Neural cell (in vitro differentiated cells): ENCODE measurements around the gene CAMK2D. TPM values are rescaled to one million over a fixed set of nuclear protein-coding genes. Genes with fewer than 3 reads are reported as not detected.

Experiments used
- H2AFZ ChIP-seq: fragments of 200-600, 300-800 bp; sonication (generic), shearing (Covaris generic); 2 replicates; pipeline ENCODE4 v1.6.0; 2014; ENCODE audit warnings: low read depth, mild to moderate bottlenecking, antibody characterized with exemption, low read length, moderate library complexity
- H3F3A ChIP-seq: fragments of 200-600 bp; shearing (Covaris generic); 2 replicates; pipeline ENCODE4 v1.6.1; 2016; ENCODE audit warnings: mild to moderate bottlenecking, moderate library complexity, mixed read lengths, antibody characterized with exemption, low read length; ENCODE audit not compliant: insufficient read depth, poor library complexity, severe bottlenecking
- H3K27ac ChIP-seq: fragments of 200-600, 300-800 bp; sonication (generic), shearing (Covaris generic); 2 replicates; pipeline ENCODE4 v1.5.1; 2014; ENCODE audit warnings: mild to moderate bottlenecking, low read length, moderate library complexity
- H3K27me3 ChIP-seq: fragments of 300-800, 200-600 bp; sonication (generic), shearing (Covaris generic); 2 replicates; pipeline ENCODE4 v1.6.0; 2014; ENCODE audit warnings: mild to moderate bottlenecking, low read depth, low read length, moderate library complexity; ENCODE audit not compliant: insufficient read depth
- H3K36me3 ChIP-seq: fragments of 300-800, 200-600 bp; sonication (generic), shearing (Covaris generic); 2 replicates; pipeline ENCODE4 v1.5.1; 2014; ENCODE audit warnings: mild to moderate bottlenecking, antibody characterized with exemption, low read length, moderate library complexity; ENCODE audit not compliant: insufficient read depth
- H3K4me2 ChIP-seq: fragments of 300-800, 200-600 bp; sonication (generic), shearing (Covaris generic); 2 replicates; pipeline ENCODE4 v1.6.0; 2014; ENCODE audit warnings: mild to moderate bottlenecking, low read length
- H3K4me3 ChIP-seq: fragments of 300-800, 200-600 bp; sonication (generic), shearing (Covaris generic); 2 replicates; pipeline ENCODE4 v1.5.1; 2014; ENCODE audit warnings: mild to moderate bottlenecking, low read length, moderate library complexity
- H3K79me2 ChIP-seq: fragments of 200-600 bp; shearing (Covaris generic); replicated peaks from 2 replicates; pipeline ENCODE4 v1.6.0; 2014; ENCODE audit warnings: mild to moderate bottlenecking, low read length, moderate library complexity; ENCODE audit not compliant: insufficient read depth
- H3K9ac ChIP-seq: fragments of 300-800, 200-600 bp; sonication (generic), shearing (Covaris generic); 2 replicates; pipeline ENCODE4 v1.6.1; 2016; ENCODE audit warnings: mild to moderate bottlenecking, low read length, mixed read lengths
- H3K9me2 ChIP-seq: fragments of 200-600 bp; shearing (Covaris generic); 2 replicates; pipeline ENCODE4 v1.6.1; 2016; ENCODE audit warnings: mild to moderate bottlenecking, low read length, mixed read lengths; ENCODE audit not compliant: insufficient read depth
- H3K9me3 ChIP-seq: fragments of 200-600, 300-800 bp; sonication (generic), shearing (Covaris generic); 2 replicates; pipeline ENCODE4 v1.6.1; 2016; ENCODE audit warnings: mild to moderate bottlenecking, mixed run types, low read length, moderate library complexity, mixed read lengths
- H4K20me1 ChIP-seq: fragments of 200-600 bp; shearing (Covaris generic); 2 replicates; pipeline ENCODE4 v1.6.1; 2016; ENCODE audit warnings: mild to moderate bottlenecking, mixed run types; ENCODE audit not compliant: insufficient read depth
- EP300 ChIP-seq: fragments of 450-650 bp; conservative IDR thresholded peaks from 2 replicates; pipeline ENCODE4 v1.6.1; 2014; ENCODE audit warnings: antibody characterized with exemption, mild to moderate bottlenecking, moderate library complexity; ENCODE audit not compliant: poor library complexity, severe bottlenecking
- EZH2 ChIP-seq: fragments of 200-600, 300-800 bp; shearing (Covaris generic), sonication (generic); IDR thresholded peaks from 2 replicates; pipeline ENCODE4 v1.6.1; 2014; ENCODE audit warnings: antibody characterized with exemption, low read length, borderline replicate concordance, mild to moderate bottlenecking; ENCODE audit not compliant: insufficient read depth, poor library complexity, severe bottlenecking
- MXI1 ChIP-seq: fragments of 450-650 bp; conservative IDR thresholded peaks from 2 replicates; pipeline ENCODE4 v1.6.1; 2014; ENCODE audit warnings: antibody characterized with exemption, mild to moderate bottlenecking; ENCODE audit not compliant: poor library complexity, severe bottlenecking
- POLR2AphosphoS5 ChIP-seq: IDR thresholded peaks from 2 replicates; pipeline ENCODE4 v1.6.1; 2012
- RAD21 ChIP-seq: fragments of 450-650 bp; conservative IDR thresholded peaks from 2 replicates; pipeline ENCODE4 v1.6.1; 2014; ENCODE audit warnings: antibody characterized with exemption, mild to moderate bottlenecking, moderate library complexity
- SMC3 ChIP-seq: fragments of 450-650 bp; conservative IDR thresholded peaks from 2 replicates; pipeline ENCODE4 v1.6.1; 2014; ENCODE audit warnings: antibody characterized with exemption, mild to moderate bottlenecking, moderate library complexity; ENCODE audit not compliant: poor library complexity
- TAF1 ChIP-seq: IDR thresholded peaks from 2 replicates; pipeline ENCODE4 v1.6.1; 2012; ENCODE audit warnings: low read depth
- polyA plus RNA-seq: library from polyadenylated mRNA; depleted of rRNA; stranded (reverse); fragments of >200 nt; gene quantifications from 2 replicates; pipeline ENCODE4 v1.2.3, GENCODE V29; 2014
- TF ChIP-seq, protein P1 (sequence below): IDR thresholded peaks from 2 replicates; pipeline ENCODE4 v1.6.1; 2012; ENCODE audit warnings: borderline replicate concordance
- TF ChIP-seq, protein P2 (sequence below): fragments of 450-650 bp; IDR thresholded peaks from 2 replicates; pipeline ENCODE4 v1.5.1; 2014; ENCODE audit warnings: antibody characterized with exemption, mild to moderate bottlenecking, moderate library complexity; ENCODE audit not compliant: poor library complexity, severe bottlenecking

Gene CAMK2D
- polyA plus RNA-seq, 1 donor from 2014 or later, result 27.1 TPM

DNA sequence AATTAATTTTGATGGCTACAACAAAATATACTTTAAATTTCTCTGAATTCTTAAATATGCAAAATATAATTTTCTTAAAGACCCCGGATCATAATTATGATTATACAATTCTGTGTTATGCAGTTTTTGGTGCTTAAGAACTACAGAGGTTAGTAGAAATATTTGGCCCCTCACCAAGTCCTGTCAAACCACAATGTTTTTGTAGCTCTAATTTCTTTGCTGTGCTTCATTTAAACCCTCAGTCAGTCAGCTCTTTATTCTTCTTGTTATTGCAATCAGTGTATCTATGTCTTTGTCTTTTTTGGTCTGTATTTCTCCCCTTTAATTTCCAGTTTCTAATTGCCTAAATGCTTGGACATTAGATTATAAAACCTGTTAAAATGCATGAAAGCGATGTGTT, 186.1 kb downstream of the CAMK2D start:
- H3K27me3 ChIP-seq, result no peaks in the 10 kb centered on the region
- H3K79me2 ChIP-seq, result no peaks in the 10 kb centered on the region
- H3F3A ChIP-seq, result no peaks in the 10 kb centered on the region
- no peak overlapping the region for H3K4me2 ChIP-seq
- no peak overlapping the region for H3K4me3 ChIP-seq
- H3K27ac ChIP-seq, result no peak overlapping the region
- no peak for TF ChIP-seq MXI1
- no peak for TF ChIP-seq RAD21
- TF ChIP-seq, protein P1, sequence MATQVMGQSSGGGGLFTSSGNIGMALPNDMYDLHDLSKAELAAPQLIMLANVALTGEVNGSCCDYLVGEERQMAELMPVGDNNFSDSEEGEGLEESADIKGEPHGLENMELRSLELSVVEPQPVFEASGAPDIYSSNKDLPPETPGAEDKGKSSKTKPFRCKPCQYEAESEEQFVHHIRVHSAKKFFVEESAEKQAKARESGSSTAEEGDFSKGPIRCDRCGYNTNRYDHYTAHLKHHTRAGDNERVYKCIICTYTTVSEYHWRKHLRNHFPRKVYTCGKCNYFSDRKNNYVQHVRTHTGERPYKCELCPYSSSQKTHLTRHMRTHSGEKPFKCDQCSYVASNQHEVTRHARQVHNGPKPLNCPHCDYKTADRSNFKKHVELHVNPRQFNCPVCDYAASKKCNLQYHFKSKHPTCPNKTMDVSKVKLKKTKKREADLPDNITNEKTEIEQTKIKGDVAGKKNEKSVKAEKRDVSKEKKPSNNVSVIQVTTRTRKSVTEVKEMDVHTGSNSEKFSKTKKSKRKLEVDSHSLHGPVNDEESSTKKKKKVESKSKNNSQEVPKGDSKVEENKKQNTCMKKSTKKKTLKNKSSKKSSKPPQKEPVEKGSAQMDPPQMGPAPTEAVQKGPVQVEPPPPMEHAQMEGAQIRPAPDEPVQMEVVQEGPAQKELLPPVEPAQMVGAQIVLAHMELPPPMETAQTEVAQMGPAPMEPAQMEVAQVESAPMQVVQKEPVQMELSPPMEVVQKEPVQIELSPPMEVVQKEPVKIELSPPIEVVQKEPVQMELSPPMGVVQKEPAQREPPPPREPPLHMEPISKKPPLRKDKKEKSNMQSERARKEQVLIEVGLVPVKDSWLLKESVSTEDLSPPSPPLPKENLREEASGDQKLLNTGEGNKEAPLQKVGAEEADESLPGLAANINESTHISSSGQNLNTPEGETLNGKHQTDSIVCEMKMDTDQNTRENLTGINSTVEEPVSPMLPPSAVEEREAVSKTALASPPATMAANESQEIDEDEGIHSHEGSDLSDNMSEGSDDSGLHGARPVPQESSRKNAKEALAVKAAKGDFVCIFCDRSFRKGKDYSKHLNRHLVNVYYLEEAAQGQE, result no peak
- TF ChIP-seq, protein P2, sequence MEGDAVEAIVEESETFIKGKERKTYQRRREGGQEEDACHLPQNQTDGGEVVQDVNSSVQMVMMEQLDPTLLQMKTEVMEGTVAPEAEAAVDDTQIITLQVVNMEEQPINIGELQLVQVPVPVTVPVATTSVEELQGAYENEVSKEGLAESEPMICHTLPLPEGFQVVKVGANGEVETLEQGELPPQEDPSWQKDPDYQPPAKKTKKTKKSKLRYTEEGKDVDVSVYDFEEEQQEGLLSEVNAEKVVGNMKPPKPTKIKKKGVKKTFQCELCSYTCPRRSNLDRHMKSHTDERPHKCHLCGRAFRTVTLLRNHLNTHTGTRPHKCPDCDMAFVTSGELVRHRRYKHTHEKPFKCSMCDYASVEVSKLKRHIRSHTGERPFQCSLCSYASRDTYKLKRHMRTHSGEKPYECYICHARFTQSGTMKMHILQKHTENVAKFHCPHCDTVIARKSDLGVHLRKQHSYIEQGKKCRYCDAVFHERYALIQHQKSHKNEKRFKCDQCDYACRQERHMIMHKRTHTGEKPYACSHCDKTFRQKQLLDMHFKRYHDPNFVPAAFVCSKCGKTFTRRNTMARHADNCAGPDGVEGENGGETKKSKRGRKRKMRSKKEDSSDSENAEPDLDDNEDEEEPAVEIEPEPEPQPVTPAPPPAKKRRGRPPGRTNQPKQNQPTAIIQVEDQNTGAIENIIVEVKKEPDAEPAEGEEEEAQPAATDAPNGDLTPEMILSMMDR, result no peak
- no peak for TF ChIP-seq SMC3
- no peaks in the 10 kb centered on the region for H3K9me2 ChIP-seq
- no peaks in the 10 kb centered on the region for H3K36me3 ChIP-seq
- no peaks in the 10 kb centered on the region for H4K20me1 ChIP-seq
- H3K9me3 ChIP-seq, result no peaks in the 10 kb centered on the region
- no peak overlapping the region for H3K9ac ChIP-seq
- H2AFZ ChIP-seq, result no peak overlapping the region

DNA sequence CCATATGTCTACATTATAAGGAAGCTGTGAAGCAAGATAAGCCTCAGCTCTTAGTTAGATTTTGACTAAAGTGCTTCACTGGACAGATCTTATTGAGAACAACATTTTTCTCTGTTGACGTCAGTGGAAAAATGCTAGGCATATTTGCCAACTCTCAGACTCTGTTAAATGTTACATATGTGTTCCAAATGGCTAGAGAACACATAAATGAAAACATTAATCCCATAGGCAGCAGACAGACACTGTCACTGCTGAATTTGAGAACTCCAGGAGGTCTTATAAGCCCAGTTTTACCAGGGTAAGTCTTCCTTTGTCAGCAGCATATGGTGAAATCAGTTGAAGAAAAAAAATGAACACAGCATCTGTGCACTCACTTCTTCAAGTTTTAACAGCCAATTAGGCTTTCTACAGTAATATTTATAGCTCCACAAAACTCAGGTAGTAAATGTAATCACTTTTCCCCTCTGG, 186.9 kb downstream of the CAMK2D start:
- no peak overlapping the region for H3K27ac ChIP-seq
- H3K36me3 ChIP-seq, result no peaks in the 10 kb centered on the region
- H3K9ac ChIP-seq, result no peak overlapping the region
- H2AFZ ChIP-seq, result no peak overlapping the region
- H3K79me2 ChIP-seq, result no peaks in the 10 kb centered on the region
- H3K9me3 ChIP-seq, result no peaks in the 10 kb centered on the region
- H3K27me3 ChIP-seq, result no peaks in the 10 kb centered on the region
- TF ChIP-seq POLR2AphosphoS5 (no peak), TAF1 (no peak), RAD21 (no peak), MXI1 (no peak), EZH2 (no peak), EP300 (no peak), SMC3 (no peak)
- TF ChIP-seq, protein P1, result no peak
- TF ChIP-seq, protein P2, result no peak
- H3K4me3 ChIP-seq, result no peak overlapping the region
- H3F3A ChIP-seq, result no peaks in the 10 kb centered on the region
- no peak overlapping the region for H3K4me2 ChIP-seq
- no peaks in the 10 kb centered on the region for H4K20me1 ChIP-seq
- no peaks in the 10 kb centered on the region for H3K9me2 ChIP-seq
